Activated CD8-positive, alpha-beta T cell treated with anti-CD3 and anti-CD28 coated beads for 36 hours (primary cell): Measurements from ENCODE around the gene AOX1. TPM values are rescaled to one million over a fixed set of nuclear protein-coding genes. Genes with fewer than 3 reads are reported as not detected.

ENCODE experiments used
- ATAC-seq: fragments of 200-7000 bp; cut with Tn5 transposase; one replicate; pipeline ENCODE4 v1.10.0; 2021; ENCODE audit warnings: mild to moderate bottlenecking, moderate library complexity
- CTCF ChIA-PET: fragments of 350-600 bp; sonication (Branson Sonifier 250); formaldehyde crosslinking; loops from one replicate; lab custom pipeline; 2021; ENCODE audit warnings: antibody characterized with exemption; lab: Charles Lee
- POLR2A ChIA-PET: fragments of 350-600 bp; sonication (Branson Sonifier 250); formaldehyde crosslinking; loops from one replicate; lab custom pipeline; 2021; ENCODE audit warnings: antibody characterized with exemption; lab: Charles Lee
- DNase-seq: peaks from one replicate; pipeline ENCODE4 v3.0.0-alpha.2; 2020
- H3K27ac Mint-ChIP-seq: one replicate; pipeline ENCODE4 v1.8.0; 2021; ENCODE audit warnings: mild to moderate bottlenecking, mixed read lengths
- H3K27me3 Mint-ChIP-seq: one replicate; pipeline ENCODE4 v1.8.0; 2021; ENCODE audit warnings: mixed read lengths
- H3K36me3 Mint-ChIP-seq: one replicate; pipeline ENCODE4 v1.8.0; 2021; ENCODE audit warnings: low read depth, mixed read lengths
- H3K4me1 Mint-ChIP-seq: one replicate; pipeline ENCODE4 v1.8.0; 2021; ENCODE audit warnings: low read depth, mixed read lengths
- H3K4me3 Mint-ChIP-seq: one replicate; pipeline ENCODE4 v1.8.0; 2021; ENCODE audit warnings: mild to moderate bottlenecking, moderate library complexity, mixed read lengths
- H3K9me3 Mint-ChIP-seq: one replicate; pipeline ENCODE4 v1.8.0; 2021; ENCODE audit warnings: mixed read lengths
- intact Hi-C: fragments of 100-400 bp; cut with micrococcal nuclease; formaldehyde crosslinking; loops from one replicate; pipeline ENCODE4 v1.10.0; 2022
- total RNA-seq, 2 experiments: library from RNA; stranded (reverse); gene quantifications; one replicate each; pipeline ENCODE4 v1.2.3, GENCODE V29; 2021
- TF ChIP-seq, protein P1 (sequence below): fragments of 200-600 bp; IDR thresholded peaks from one replicate; pipeline ENCODE4 v1.8.0; 2022; ENCODE audit warnings: antibody characterized with exemption, mild to moderate bottlenecking

AOX1 gene
- total RNA-seq, 2 experiments from 2014 or later, result 0.54 to 0.69 TPM

DNA sequence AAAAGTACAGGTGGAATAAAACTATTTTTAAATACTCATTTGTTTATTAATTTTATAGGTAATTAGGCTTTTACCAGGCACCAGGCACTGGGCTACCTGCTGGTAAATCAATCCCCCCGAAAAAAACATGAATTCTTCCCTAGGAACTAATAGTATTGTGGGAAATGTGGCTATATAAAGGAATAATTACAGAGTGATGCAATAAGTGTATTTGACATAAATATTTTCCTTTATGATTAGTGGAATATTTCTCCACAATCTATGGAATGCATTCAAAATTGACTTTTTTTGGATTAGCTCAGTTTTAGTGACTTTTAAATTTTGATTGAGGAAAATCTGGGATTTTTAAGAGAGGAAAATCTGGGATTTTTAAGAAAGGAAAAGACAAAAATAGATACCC is 116.2 kb downstream of the AOX1 start:
- no peak overlapping the region for H3K4me3 Mint-ChIP-seq
- intact Hi-C loops, result no loop called here
- no peaks in the 10 kb centered on the region for H3K36me3 Mint-ChIP-seq

DNA sequence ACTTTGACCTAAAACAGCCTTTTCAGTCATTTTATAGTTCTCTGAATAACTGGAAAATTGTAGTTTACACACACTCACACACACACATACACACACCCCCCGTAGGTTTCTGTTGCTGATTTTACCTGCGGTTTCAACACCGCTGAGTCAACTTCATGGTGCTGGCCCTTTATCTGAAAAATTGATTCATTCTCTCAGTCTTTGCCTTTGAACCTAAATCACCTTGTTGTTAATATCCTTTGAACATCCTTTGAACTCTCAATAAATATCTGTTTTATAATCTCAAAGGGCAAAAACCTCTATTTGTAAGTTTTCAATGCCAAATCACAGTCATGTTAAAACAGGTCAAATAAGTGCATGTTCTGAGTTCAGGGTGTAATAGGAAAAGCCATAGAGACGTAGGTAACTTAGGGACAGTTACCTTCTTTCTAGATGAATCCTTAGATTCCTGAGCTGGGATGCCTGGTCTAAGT is 116.9 kb downstream of the AOX1 start:
- ChIA-PET CTCF (interaction anchor here (0.8 to 1.9 kb wide), 7 partner anchors 9 to 219 kb away, joined by 3 to 16 read pairs (median 4); no protein-coding TSS in a partner anchor), POLR2A (interaction anchor here (5.9 kb wide), 1 partner anchor 10 kb away, joined by 25 read pairs; no protein-coding TSS in a partner anchor)
- no peaks in the 10 kb centered on the region for H3K36me3 Mint-ChIP-seq
- peaks cover 39% of the 10 kb centered on the region for H3K4me1 Mint-ChIP-seq
- peak overlapping the region; percentile 57 for H3K27ac Mint-ChIP-seq
- ATAC-seq, result peak; percentile 67
- intact Hi-C loops, result no loop called here
- peaks cover 9% of the 10 kb centered on the region for H3K27me3 Mint-ChIP-seq
- no peaks in the 10 kb centered on the region for H3K9me3 Mint-ChIP-seq
- TF ChIP-seq, protein P1, sequence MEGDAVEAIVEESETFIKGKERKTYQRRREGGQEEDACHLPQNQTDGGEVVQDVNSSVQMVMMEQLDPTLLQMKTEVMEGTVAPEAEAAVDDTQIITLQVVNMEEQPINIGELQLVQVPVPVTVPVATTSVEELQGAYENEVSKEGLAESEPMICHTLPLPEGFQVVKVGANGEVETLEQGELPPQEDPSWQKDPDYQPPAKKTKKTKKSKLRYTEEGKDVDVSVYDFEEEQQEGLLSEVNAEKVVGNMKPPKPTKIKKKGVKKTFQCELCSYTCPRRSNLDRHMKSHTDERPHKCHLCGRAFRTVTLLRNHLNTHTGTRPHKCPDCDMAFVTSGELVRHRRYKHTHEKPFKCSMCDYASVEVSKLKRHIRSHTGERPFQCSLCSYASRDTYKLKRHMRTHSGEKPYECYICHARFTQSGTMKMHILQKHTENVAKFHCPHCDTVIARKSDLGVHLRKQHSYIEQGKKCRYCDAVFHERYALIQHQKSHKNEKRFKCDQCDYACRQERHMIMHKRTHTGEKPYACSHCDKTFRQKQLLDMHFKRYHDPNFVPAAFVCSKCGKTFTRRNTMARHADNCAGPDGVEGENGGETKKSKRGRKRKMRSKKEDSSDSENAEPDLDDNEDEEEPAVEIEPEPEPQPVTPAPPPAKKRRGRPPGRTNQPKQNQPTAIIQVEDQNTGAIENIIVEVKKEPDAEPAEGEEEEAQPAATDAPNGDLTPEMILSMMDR, result no peak
- H3K4me3 Mint-ChIP-seq, result no peak overlapping the region
- peak; percentile 85 for DNase-seq

More for the DNA sequence above, 116.2 kb downstream of the AOX1 start:
- Mint-ChIP-seq H3K27ac (no peak overlapping the region), H3K4me1 (peaks cover 36% of the 10 kb centered on the region), H3K27me3 (peaks cover 9% of the 10 kb centered on the region), H3K9me3 (no peaks in the 10 kb centered on the region)
- ChIA-PET POLR2A (interaction anchor here (0.6 to 5.9 kb wide), 4 partner anchors 11 to 146 kb away, joined by 3 to 25 read pairs (median 4); no protein-coding TSS in a partner anchor), CTCF (interaction anchor here (0.8 to 1.3 kb wide), 6 partner anchors 9 to 221 kb away, joined by 3 read pairs; no protein-coding TSS in a partner anchor)
- TF ChIP-seq, protein P1, result no peak
- ATAC-seq (no peak), DNase-seq (no peak)

DNA sequence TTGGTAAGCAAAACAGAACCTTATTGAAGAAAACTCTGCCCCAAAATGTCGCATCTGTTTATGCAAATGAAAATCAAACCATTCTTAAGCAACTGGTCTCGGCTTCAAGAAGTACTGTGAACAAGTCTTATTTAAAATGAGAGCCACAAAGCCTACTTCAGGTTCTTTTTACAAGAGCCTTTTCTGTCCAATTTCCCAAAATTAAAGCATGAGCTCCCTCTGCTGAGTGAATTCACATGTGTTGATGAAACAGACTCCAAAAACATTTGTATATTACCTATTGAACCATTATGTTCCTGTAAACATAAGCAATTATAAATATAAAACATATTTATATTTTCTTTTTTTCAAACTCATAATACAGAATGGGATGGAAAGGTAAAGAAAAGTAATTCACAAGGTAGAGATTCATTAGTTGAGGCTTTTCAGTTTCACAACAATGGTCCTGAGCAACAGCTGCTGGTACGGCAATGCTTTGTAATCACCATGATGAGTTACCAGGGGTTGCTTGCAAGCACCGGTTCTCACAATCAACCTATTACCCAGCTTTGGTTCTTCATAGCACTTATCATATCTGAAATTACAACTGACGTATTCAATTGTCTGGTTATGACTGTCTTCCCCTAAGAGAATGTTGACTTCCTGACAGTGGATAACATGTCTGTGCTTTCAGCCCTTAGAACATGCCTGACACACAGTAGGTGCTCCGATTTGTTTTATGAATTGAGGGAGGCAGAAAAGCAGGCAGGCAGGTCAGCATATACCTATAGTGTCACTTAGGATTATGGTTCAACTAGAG is 117.5 kb downstream of the AOX1 start:
- H3K36me3 Mint-ChIP-seq, result no peaks in the 10 kb centered on the region
- DNase-seq, result peak; percentile 45
- no peak overlapping the region for H3K4me3 Mint-ChIP-seq
- H3K4me1 Mint-ChIP-seq, result peaks cover 46% of the 10 kb centered on the region
- peak; percentile 61 for ATAC-seq
- TF ChIP-seq, protein P1, result no peak
- ChIA-PET POLR2A (interaction anchor here (0.6 to 5.9 kb wide), 2 partner anchors 10 to 159 kb away, joined by 3 to 25 read pairs; no protein-coding TSS in a partner anchor), CTCF (interaction anchor here (0.8 to 1.9 kb wide), 7 partner anchors 9 to 220 kb away, joined by 3 to 16 read pairs (median 4); no protein-coding TSS in a partner anchor)
- intact Hi-C loops, result no loop called here
- peak overlapping the region; percentile 77 for H3K27ac Mint-ChIP-seq
- H3K9me3 Mint-ChIP-seq, result no peaks in the 10 kb centered on the region
- H3K27me3 Mint-ChIP-seq, result peaks cover 12% of the 10 kb centered on the region

DNA sequence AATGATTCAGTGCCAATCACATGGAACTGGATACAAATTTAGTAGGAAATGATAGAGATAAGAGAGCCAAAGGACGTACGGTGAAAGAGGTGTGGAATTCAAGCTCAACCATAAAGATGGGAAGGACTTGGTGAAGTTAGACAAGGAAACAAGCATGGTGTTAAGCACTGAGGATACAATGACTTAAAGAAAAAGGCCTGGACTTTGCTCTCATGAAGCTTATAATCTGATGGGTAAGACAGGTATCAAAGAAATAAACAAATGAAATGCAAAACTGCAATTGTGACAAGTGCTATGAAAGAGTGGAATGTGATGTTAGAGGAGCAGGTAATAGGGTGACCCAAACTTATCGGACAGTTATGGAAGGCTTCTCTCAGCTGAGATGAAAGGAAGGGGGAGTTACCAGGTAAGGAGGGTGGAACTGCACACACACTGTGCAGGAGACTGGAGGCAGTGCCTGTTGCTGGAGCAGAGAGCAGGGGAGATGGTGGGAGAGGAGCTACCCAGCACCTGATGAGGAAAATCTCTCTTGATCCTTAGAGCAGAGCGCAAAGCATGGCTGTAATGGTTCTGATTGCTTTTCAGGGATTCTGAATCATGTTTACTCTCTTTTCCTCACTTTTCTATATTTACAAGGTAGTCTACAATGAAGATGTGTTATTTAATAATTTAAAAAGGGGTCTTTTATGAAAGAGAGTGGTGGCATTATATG is 118.3 kb downstream of the AOX1 start:
- H3K27ac Mint-ChIP-seq, result peak overlapping the region; percentile 77
- no peak overlapping the region for H3K4me3 Mint-ChIP-seq
- DNase-seq (no peak), ATAC-seq (no peak)
- H3K27me3 Mint-ChIP-seq, result peaks cover 14% of the 10 kb centered on the region
- H3K9me3 Mint-ChIP-seq, result no peaks in the 10 kb centered on the region
- TF ChIP-seq, protein P1, result no peak
- ChIA-PET CTCF (interaction anchor here (0.8 to 1.9 kb wide), 7 partner anchors 8 to 221 kb away, joined by 3 to 16 read pairs (median 4); no protein-coding TSS in a partner anchor), POLR2A (interaction anchor here (0.6 to 5.9 kb wide), 2 partner anchors 9 to 158 kb away, joined by 3 to 25 read pairs; no protein-coding TSS in a partner anchor)
- intact Hi-C loops, result no loop called here
- H3K4me1 Mint-ChIP-seq, result peaks cover 47% of the 10 kb centered on the region
- no peaks in the 10 kb centered on the region for H3K36me3 Mint-ChIP-seq
